Posterior cingulate gyrus (tissue), 11 donors: ENCODE data around the gene CTNNA2.
"Not testable (repeated sequence)": the region's sequence is repeated elsewhere in the genome, so short reads cannot be mapped to it uniquely, and the experiment has no call there.

ENCODE experiments used
- DNase-seq, 10 donors: peaks; one replicate each; pipeline versions ENCODE4 v3.0.0 to v3.0.0-alpha.2; 2020 to 2021; ENCODE audit warnings: mixed read lengths in 3 of 10
- intact Hi-C: fragments of 100-400 bp; cut with DNase I; formaldehyde crosslinking; loops from one replicate; pipeline ENCODE4 v1.15.1; 2023

The CTNNA2 gene

GRCh38 chr2:80007777-80008503 lies 495.1 kb downstream of the CTNNA2 start:
- DNase-seq: no peak

GRCh38 chr2:80008596-80008995 lies 495.7 kb downstream of the CTNNA2 start:
- no peak for DNase-seq
- intact Hi-C loops: no loop called here

More at GRCh38 chr2:80007777-80008503, 495.1 kb downstream of the CTNNA2 start:
- intact Hi-C loops: no loop called here

GRCh38 chr2:80009211-80009610 lies 496.4 kb downstream of the CTNNA2 start:
- intact Hi-C loops: no loop called here
- no peak for DNase-seq

GRCh38 chr2:80012061-80012460 lies 499.2 kb downstream of the CTNNA2 start:
- no peak for DNase-seq
- intact Hi-C loops: no loop called here

GRCh38 chr2:80014637-80015036 lies 501.8 kb downstream of the CTNNA2 start:
- DNase-seq: no peak
- intact Hi-C loops: no loop called here

- intact Hi-C loops: no loop called here
- DNase-seq: peak in 1 of 10 donors; percentile 9
Measured at GRCh38 chr2:80016171-80016570, 503.3 kb downstream of the CTNNA2 start.

GRCh38 chr2:80019571-80020460 lies 507.0 kb downstream of the CTNNA2 start:
- intact Hi-C loops: no loop called here
- no peak for DNase-seq

- intact Hi-C loops: no loop called here
- no peak for DNase-seq
Measured at GRCh38 chr2:80022018-80022417, 509.2 kb downstream of the CTNNA2 start.

- no peak for DNase-seq
- intact Hi-C loops: no loop called here
Measured at GRCh38 chr2:80026040-80026729, 513.3 kb downstream of the CTNNA2 start.

- no peak for DNase-seq
- intact Hi-C loops: no loop called here
Measured at GRCh38 chr2:80028051-80028450, 515.2 kb downstream of the CTNNA2 start.

- no peak for DNase-seq
- intact Hi-C loops: no loop called here
Measured at GRCh38 chr2:80028584-80028983, 515.7 kb downstream of the CTNNA2 start.

GRCh38 chr2:80030135-80030534 lies 517.3 kb downstream of the CTNNA2 start:
- no peak for DNase-seq
- intact Hi-C loops: no loop called here

- intact Hi-C loops, DNase-seq: not testable (repeated sequence)
Measured at GRCh38 chr2:80032684-80033083, 519.8 kb downstream of the CTNNA2 start.

GRCh38 chr2:80035749-80036285 lies 523.0 kb downstream of the CTNNA2 start:
- intact Hi-C loops: no loop called here
- no peak for DNase-seq

- no peak for DNase-seq
- intact Hi-C loops: no loop called here
Measured at GRCh38 chr2:80037310-80037709, 524.5 kb downstream of the CTNNA2 start.

GRCh38 chr2:80040226-80040625 lies 527.4 kb downstream of the CTNNA2 start:
- no peak for DNase-seq
- intact Hi-C loops: no loop called here

GRCh38 chr2:80042635-80043034 lies 529.8 kb downstream of the CTNNA2 start:
- no peak for DNase-seq

GRCh38 chr2:80048296-80048695 lies 535.4 kb downstream of the CTNNA2 start:
- intact Hi-C loops: no loop called here

More at GRCh38 chr2:80042635-80043034, 529.8 kb downstream of the CTNNA2 start:
- intact Hi-C loops: no loop called here

GRCh38 chr2:80050246-80050645 lies 537.4 kb downstream of the CTNNA2 start:
- intact Hi-C loops: no loop called here
- no peak for DNase-seq

More at GRCh38 chr2:80048296-80048695, 535.4 kb downstream of the CTNNA2 start:
- no peak for DNase-seq

GRCh38 chr2:80053522-80054345 lies 540.9 kb downstream of the CTNNA2 start:
- intact Hi-C loops: no loop called here

More at GRCh38 chr2:80053522-80054345, 540.9 kb downstream of the CTNNA2 start:
- DNase-seq: no peak
